SU-DHL-6 (cell line): Measurements from ENCODE around the gene RBMS1.

ENCODE experiments used
- H2AFZ ChIP-seq: fragments of 200-600 bp; sonication (generic); 2 replicates; pipeline ENCODE4 v1.6.1; 2014; ENCODE audit warnings: low read depth, mild to moderate bottlenecking, moderate library complexity, mixed read lengths, antibody characterized with exemption, low read length; ENCODE audit not compliant: severe bottlenecking
- H3F3A ChIP-seq: fragments of 200-600 bp; shearing (Covaris generic); 2 replicates; pipeline ENCODE4 v1.6.0; 2016; ENCODE audit warnings: antibody characterized with exemption, mild to moderate bottlenecking; ENCODE audit not compliant: insufficient read depth
- H3K27ac ChIP-seq: fragments of 200-600 bp; sonication (generic); 2 replicates; pipeline ENCODE4 v1.5.1; 2016; ENCODE audit warnings: low read depth, mild to moderate bottlenecking, low read length, moderate library complexity, mixed read lengths
- H3K27me3 ChIP-seq: fragments of 200-600 bp; sonication (generic), shearing (Covaris generic); 2 replicates; pipeline ENCODE4 v1.6.0; 2014; ENCODE audit warnings: mild to moderate bottlenecking, low read length
- H3K36me3 ChIP-seq: fragments of 200-600 bp; sonication (generic); 2 replicates; pipeline ENCODE4 v1.6.1; 2014; ENCODE audit warnings: mild to moderate bottlenecking, low read length, mixed read lengths
- H3K4me2 ChIP-seq: fragments of 300-600, 200-600 bp; shearing (Covaris generic), sonication (generic); 2 replicates; pipeline ENCODE4 v1.6.0; 2014; ENCODE audit warnings: low read length, low read depth, mild to moderate bottlenecking; ENCODE audit not compliant: poor library complexity, severe bottlenecking
- H3K4me3 ChIP-seq: fragments of 200-600 bp; sonication (generic); 2 replicates; pipeline ENCODE4 v1.5.1; 2014; ENCODE audit warnings: antibody characterized with exemption, low read length, mild to moderate bottlenecking, mixed read lengths; ENCODE audit not compliant: insufficient read depth, poor library complexity, severe bottlenecking
- H3K79me2 ChIP-seq: fragments of 200-600 bp; sonication (generic); 2 replicates; pipeline ENCODE4 v1.6.1; 2014; ENCODE audit warnings: mild to moderate bottlenecking, low read length, moderate library complexity; ENCODE audit not compliant: insufficient read depth
- H3K9ac ChIP-seq: fragments of 200-600 bp; sonication (generic); 2 replicates; pipeline ENCODE4 v1.7.0; 2014; ENCODE audit warnings: mild to moderate bottlenecking, low read length
- H3K9me2 ChIP-seq: fragments of 200-600 bp; sonication (generic); replicated peaks from 2 replicates; pipeline ENCODE4 v1.6.1; 2014; ENCODE audit warnings: low read length; ENCODE audit not compliant: insufficient read depth
- H3K9me3 ChIP-seq: fragments of 200-600 bp; sonication (generic); 2 replicates; pipeline ENCODE4 v1.6.1; 2014; ENCODE audit warnings: low read length, mixed read lengths; ENCODE audit not compliant: insufficient read depth
- H4K20me1 ChIP-seq: fragments of 200-600 bp; sonication (generic); 2 replicates; pipeline ENCODE4 v1.6.1; 2014; ENCODE audit warnings: low read depth, mild to moderate bottlenecking, antibody characterized with exemption, low read length, moderate library complexity, mixed read lengths
- CTCF ChIP-seq: fragments of 200-600 bp; sonication (generic); IDR thresholded peaks from one replicate; pipeline ENCODE4 v1.5.1; 2017; ENCODE audit warnings: antibody characterized with exemption, mild to moderate bottlenecking, low read length, moderate library complexity; ENCODE audit not compliant: insufficient read depth, poor library complexity, severe bottlenecking
- EZH2phosphoT487 ChIP-seq: fragments of 200-600 bp; sonication (generic), shearing (Covaris generic); conservative IDR thresholded peaks from 2 replicates; pipeline ENCODE4 v1.6.1; 2018; ENCODE audit warnings: mild to moderate bottlenecking, antibody characterized with exemption, low read length, moderate library complexity, mixed read lengths

The RBMS1 gene

GRCh38 chr2:160411955-160412354, 81.7 kb downstream of the RBMS1 start:
- H3K9me3 ChIP-seq = no peaks in the 10 kb centered on the region
- no peaks in the 10 kb centered on the region for H3K9me2 ChIP-seq
- no peak overlapping the region for H3K27ac ChIP-seq
- no peaks in the 10 kb centered on the region for H3K36me3 ChIP-seq
- H2AFZ ChIP-seq = no peak overlapping the region
- TF ChIP-seq EZH2phosphoT487 (no peak), CTCF (no peak)
- peak overlapping the region; percentile 23 for H3K4me2 ChIP-seq
- no peaks in the 10 kb centered on the region for H4K20me1 ChIP-seq
- H3F3A ChIP-seq = no peaks in the 10 kb centered on the region; the same call in 1 of the 2 replicates
- no peak overlapping the region for H3K4me3 ChIP-seq
- no peaks in the 10 kb centered on the region for H3K27me3 ChIP-seq
- no peak overlapping the region for H3K9ac ChIP-seq
- H3K79me2 ChIP-seq = no peaks in the 10 kb centered on the region

GRCh38 chr2:160411167-160411566, 82.4 kb downstream of the RBMS1 start:
- Histone ChIP-seq H4K20me1 (no peaks in the 10 kb centered on the region), H3K9me3 (no peaks in the 10 kb centered on the region), H3K79me2 (no peaks in the 10 kb centered on the region), H3F3A (no peaks in the 10 kb centered on the region; the same call in 1 of the 2 replicates), H3K4me2 (peak overlapping the region; percentile 23), H3K9ac (no peak overlapping the region), H3K4me3 (no peak overlapping the region), H2AFZ (peak overlapping the region; percentile 49), H3K27ac (no peak overlapping the region), H3K9me2 (no peaks in the 10 kb centered on the region), H3K36me3 (no peaks in the 10 kb centered on the region), H3K27me3 (no peaks in the 10 kb centered on the region)
- TF ChIP-seq CTCF = no peak
- no peak for TF ChIP-seq EZH2phosphoT487

- Histone ChIP-seq H3K4me3 (no peak overlapping the region), H2AFZ (no peak overlapping the region), H3K36me3 (no peaks in the 10 kb centered on the region), H3K9me3 (no peaks in the 10 kb centered on the region), H4K20me1 (no peaks in the 10 kb centered on the region), H3K9me2 (no peaks in the 10 kb centered on the region), H3K27ac (no peak overlapping the region), H3K4me2 (no peak overlapping the region), H3K27me3 (no peaks in the 10 kb centered on the region), H3K79me2 (no peaks in the 10 kb centered on the region), H3K9ac (no peak overlapping the region), H3F3A (no peaks in the 10 kb centered on the region; the same call in 1 of the 2 replicates)
- TF ChIP-seq EZH2phosphoT487 (no peak), CTCF (no peak)
Observed at GRCh38 chr2:160409480-160409879, 84.1 kb downstream of the RBMS1 start.
